GM11168 (cell line): ENCODE measurements around the gene LGMN.

Experiments used
- in situ Hi-C: fragments of 300-500 bp; cut with MboI; formaldehyde crosslinking; loops from one replicate; pipeline ENCODE4 v1.12.0; 2022; ENCODE audit warnings: low sequenced_read_pairs; ENCODE audit not compliant: unreplicated experiment

Gene LGMN

GRCh38 chr14:92704036-92704804 lies 44.2 kb downstream of the LGMN start:
- in situ Hi-C loops = no loop called here

GRCh38 chr14:92703516-92703915 lies 44.9 kb downstream of the LGMN start:
- in situ Hi-C loops = no loop called here

- in situ Hi-C loops = no loop called here
These were observed 45.9 kb downstream of the LGMN start for GRCh38 chr14:92702441-92702918.

- in situ Hi-C loops = no loop called here
These were observed 46.6 kb downstream of the LGMN start for GRCh38 chr14:92701826-92702225.

- in situ Hi-C loops = loop anchor here (25.0 kb wide), 1 partner anchor 561 kb away; no protein-coding TSS in a partner anchor
These were observed 50.0 kb downstream of the LGMN start for GRCh38 chr14:92698393-92698792.

GRCh38 chr14:92696366-92696765 lies 52.1 kb downstream of the LGMN start:
- in situ Hi-C loops = loop anchor here (25.0 kb wide), 1 partner anchor 559 kb away; no protein-coding TSS in a partner anchor

GRCh38 chr14:92695562-92695961 lies 52.9 kb downstream of the LGMN start:
- in situ Hi-C loops = loop anchor here (25.0 kb wide), 1 partner anchor 558 kb away; no protein-coding TSS in a partner anchor

- in situ Hi-C loops = loop anchor here (25.0 kb wide), 1 partner anchor 558 kb away; no protein-coding TSS in a partner anchor
These were observed 53.6 kb downstream of the LGMN start for GRCh38 chr14:92694807-92695206.

- in situ Hi-C loops = loop anchor here (25.0 kb wide), 1 partner anchor 557 kb away; no protein-coding TSS in a partner anchor
These were observed 54.2 kb downstream of the LGMN start for GRCh38 chr14:92693998-92694795.

GRCh38 chr14:92692822-92693226 lies 55.6 kb downstream of the LGMN start:
- in situ Hi-C loops = loop anchor here (25.0 kb wide), 1 partner anchor 556 kb away; no protein-coding TSS in a partner anchor

GRCh38 chr14:92690171-92691011 lies 58.0 kb downstream of the LGMN start:
- in situ Hi-C loops = loop anchor here (25.0 kb wide), 1 partner anchor 553 kb away; no protein-coding TSS in a partner anchor

- in situ Hi-C loops = loop anchor here (25.0 kb wide), 1 partner anchor 551 kb away; no protein-coding TSS in a partner anchor
These were observed 59.7 kb downstream of the LGMN start for GRCh38 chr14:92688434-92689375.

- in situ Hi-C loops = loop anchor here (25.0 kb wide), 1 partner anchor 551 kb away; no protein-coding TSS in a partner anchor
These were observed 60.6 kb downstream of the LGMN start for GRCh38 chr14:92687681-92688433.

GRCh38 chr14:92686900-92687427 lies 61.5 kb downstream of the LGMN start:
- in situ Hi-C loops = loop anchor here (25.0 kb wide), 1 partner anchor 550 kb away; no protein-coding TSS in a partner anchor

GRCh38 chr14:92686411-92686899 lies 62.0 kb downstream of the LGMN start:
- in situ Hi-C loops = loop anchor here (25.0 kb wide), 1 partner anchor 549 kb away; no protein-coding TSS in a partner anchor

GRCh38 chr14:92685784-92686355 lies 62.6 kb downstream of the LGMN start:
- in situ Hi-C loops = loop anchor here (25.0 kb wide), 1 partner anchor 549 kb away; no protein-coding TSS in a partner anchor
